Right hindlimb (tissue), 1 donor: ENCODE measurements around the gene GPR65.

Experiments used
- DNase-seq: peaks from one replicate; pipeline ENCODE4 v3.0.0-alpha.2; 2018

GPR65 gene

DNA sequence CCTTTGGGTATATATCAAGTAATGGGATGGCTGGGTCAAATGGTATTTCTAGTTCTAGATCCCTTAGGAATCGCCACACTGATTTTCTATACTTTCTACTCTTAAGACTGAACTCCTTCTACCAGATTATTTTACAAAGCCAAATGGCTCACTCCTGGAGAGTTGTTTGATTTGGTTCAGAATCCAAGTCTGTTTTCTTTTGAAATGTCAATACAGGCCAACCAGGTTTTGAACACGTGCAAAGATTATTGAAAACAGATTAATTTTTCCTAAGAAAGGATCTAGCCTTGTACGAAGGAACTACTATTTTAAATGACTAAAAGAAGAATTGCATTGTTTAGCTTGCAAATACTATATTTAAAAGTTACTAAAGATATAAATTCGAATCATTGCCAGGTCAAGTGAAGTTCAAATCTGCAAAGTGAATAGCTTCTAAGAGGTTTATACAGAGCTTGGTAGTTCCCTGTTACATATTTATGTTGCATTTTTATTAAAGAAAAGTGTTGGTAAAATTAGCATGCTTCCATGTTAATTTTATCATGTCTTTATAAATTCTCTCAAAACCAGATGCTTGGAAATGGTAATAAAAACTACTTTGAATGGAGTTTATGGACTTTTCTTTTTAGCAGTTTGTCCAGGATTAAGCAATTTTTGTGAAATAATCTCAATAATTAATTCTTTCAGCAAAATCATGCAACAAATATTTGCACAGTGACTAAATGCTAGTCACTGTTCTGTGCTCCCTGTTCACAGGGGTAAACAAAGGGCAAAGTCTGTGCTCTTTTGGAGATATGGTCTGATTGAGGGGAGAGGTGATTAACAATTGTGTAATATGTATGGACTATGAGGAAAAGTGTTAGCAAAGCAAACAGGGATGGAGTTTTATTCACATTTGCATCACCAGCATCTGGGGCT lies 38.9 kb downstream of the GPR65 start:
- no peak for DNase-seq

GRCh38 chr14:88044444-88044758 lies 39.5 kb downstream of the GPR65 start:
- no peak for DNase-seq

DNA sequence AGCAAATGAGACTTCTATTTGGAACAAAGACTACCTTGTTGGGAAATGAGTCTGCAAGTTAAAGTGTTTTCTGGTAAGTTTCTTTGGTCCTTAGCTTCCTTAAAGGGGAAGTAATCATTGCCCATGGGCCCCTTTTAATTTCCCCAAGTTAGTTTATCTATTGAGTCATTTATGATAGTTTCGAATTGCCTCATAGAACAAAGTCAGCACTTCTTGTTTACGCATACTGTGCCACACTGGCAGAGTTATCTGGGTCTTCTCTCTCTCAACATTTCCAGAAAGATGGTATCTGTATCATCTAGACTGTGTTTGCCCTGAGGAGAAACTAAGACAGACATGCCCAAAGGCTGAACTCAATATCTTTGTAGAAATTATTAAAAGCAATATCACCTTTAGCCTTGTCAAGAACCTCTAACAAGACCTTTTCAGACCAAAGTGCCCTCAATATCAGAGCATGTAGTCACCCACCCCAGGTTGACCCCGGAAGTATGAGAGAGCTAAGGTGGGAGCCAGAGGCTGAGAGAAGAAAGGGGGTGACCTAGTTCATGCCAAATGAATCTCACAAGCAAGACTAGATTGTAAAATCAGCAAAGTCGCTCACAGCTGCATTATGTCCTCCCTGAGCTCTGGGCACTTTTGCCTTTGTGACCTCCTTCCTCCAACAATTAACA lies 40.0 kb downstream of the GPR65 start:
- DNase-seq: no peak

GRCh38 chr14:88045705-88046104 lies 40.8 kb downstream of the GPR65 start:
- DNase-seq: no peak

GRCh38 chr14:88048351-88048750 lies 43.4 kb downstream of the GPR65 start:
- DNase-seq: no peak

- no peak for DNase-seq
Observed at GRCh38 chr14:88049266-88049665, 44.3 kb downstream of the GPR65 start.

DNA sequence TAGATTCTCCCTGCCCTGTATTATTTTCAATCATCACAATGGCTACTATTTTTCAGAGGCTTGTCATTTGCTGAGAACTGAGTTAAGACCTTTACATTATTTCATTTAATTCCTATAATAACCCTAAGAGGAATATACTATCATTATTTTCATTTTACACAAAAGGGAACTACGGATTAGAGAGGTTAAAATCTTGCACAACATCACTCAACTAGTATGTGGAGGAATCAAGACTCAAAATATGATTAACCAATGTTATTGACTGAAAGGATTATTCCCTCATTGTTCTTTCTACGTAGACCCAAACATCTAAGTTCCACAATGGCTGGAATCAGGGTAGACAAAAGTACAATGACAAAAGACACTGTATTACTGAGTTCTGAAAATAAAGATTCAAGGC lies 45.0 kb downstream of the GPR65 start:
- DNase-seq: no peak

DNA sequence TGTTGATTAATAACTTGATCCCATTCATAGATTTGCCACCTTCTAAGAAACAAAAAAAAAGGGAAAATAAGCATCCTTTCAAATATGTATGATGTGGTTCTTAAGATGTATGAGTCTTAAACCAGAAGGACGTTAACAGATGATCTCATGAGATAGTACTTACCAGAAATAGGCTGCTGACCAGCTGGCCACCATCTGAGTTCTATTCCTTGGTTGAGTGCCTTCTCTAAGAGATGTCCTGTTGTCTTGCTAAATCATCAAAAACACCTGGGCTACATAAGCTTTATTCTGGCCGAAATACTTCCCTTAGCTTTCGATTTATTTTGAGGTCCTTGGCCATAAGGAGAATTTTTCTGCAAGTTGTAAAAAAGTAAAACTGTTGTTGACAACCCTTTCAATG lies 55.6 kb downstream of the GPR65 start:
- DNase-seq: no peak

GRCh38 chr14:88063811-88064210 lies 58.9 kb downstream of the GPR65 start:
- no peak for DNase-seq
